ENCODE data around the gene PTPRN2. TPM values are rescaled to one million over a fixed set of nuclear protein-coding genes. Genes with fewer than 3 reads are reported as not detected.
"Not testable (repeated sequence)": the region's sequence is repeated elsewhere in the genome, so short reads cannot be mapped to it uniquely, and the experiment has no call there.

Gene PTPRN2
- polyA plus RNA-seq, 1 donor = 5.7 TPM

GRCh38 chr7:158255558-158255957 lies 332.1 kb downstream of the PTPRN2 start:
- no peak for DNase-seq

GRCh38 chr7:158255156-158255555 lies 332.5 kb downstream of the PTPRN2 start:
- no peak for DNase-seq

GRCh38 chr7:158253670-158254045 lies 334.0 kb downstream of the PTPRN2 start:
- not testable (repeated sequence) for DNase-seq

GRCh38 chr7:158252837-158253669 lies 334.6 kb downstream of the PTPRN2 start:
- DNase-seq = no peak

- no peak for DNase-seq
Measured at GRCh38 chr7:158252081-158252836, 335.4 kb downstream of the PTPRN2 start.

- no peak for DNase-seq
Measured at GRCh38 chr7:158251061-158251965, 336.3 kb downstream of the PTPRN2 start.

- no peak for DNase-seq
Measured at GRCh38 chr7:158249692-158250091, 337.9 kb downstream of the PTPRN2 start.

- DNase-seq = no peak
Measured at GRCh38 chr7:158248816-158249215, 338.8 kb downstream of the PTPRN2 start.

- DNase-seq = no peak
Measured at GRCh38 chr7:158247758-158248487, 339.7 kb downstream of the PTPRN2 start.

- no peak for DNase-seq
Measured at GRCh38 chr7:158246960-158247673, 340.5 kb downstream of the PTPRN2 start.

- DNase-seq = no peak
Measured at GRCh38 chr7:158246272-158246959, 341.2 kb downstream of the PTPRN2 start.

- DNase-seq = no peak
Measured at GRCh38 chr7:158245724-158246041, 341.9 kb downstream of the PTPRN2 start.

GRCh38 chr7:158244873-158245723 lies 342.5 kb downstream of the PTPRN2 start:
- DNase-seq = no peak

GRCh38 chr7:158244430-158244829 lies 343.2 kb downstream of the PTPRN2 start:
- no peak for DNase-seq

- DNase-seq = no peak
Measured at GRCh38 chr7:158241919-158242318, 345.7 kb downstream of the PTPRN2 start.

GRCh38 chr7:158240801-158241200 lies 346.8 kb downstream of the PTPRN2 start:
- no peak for DNase-seq

- DNase-seq = peak; percentile 6
Measured at GRCh38 chr7:158239290-158239981, 348.2 kb downstream of the PTPRN2 start.

- no peak for DNase-seq
Measured at GRCh38 chr7:158238616-158239289, 348.9 kb downstream of the PTPRN2 start.

Measured in left kidney (tissue), 2 donors.